NCI-H774 (cell line): Measurements from ENCODE around the gene TRIL.

ENCODE experiments used
- DNase-seq: peaks from one replicate; lab custom pipeline; 2025; lab: John Stamatoyannopoulos, UW

The TRIL gene, protein sequence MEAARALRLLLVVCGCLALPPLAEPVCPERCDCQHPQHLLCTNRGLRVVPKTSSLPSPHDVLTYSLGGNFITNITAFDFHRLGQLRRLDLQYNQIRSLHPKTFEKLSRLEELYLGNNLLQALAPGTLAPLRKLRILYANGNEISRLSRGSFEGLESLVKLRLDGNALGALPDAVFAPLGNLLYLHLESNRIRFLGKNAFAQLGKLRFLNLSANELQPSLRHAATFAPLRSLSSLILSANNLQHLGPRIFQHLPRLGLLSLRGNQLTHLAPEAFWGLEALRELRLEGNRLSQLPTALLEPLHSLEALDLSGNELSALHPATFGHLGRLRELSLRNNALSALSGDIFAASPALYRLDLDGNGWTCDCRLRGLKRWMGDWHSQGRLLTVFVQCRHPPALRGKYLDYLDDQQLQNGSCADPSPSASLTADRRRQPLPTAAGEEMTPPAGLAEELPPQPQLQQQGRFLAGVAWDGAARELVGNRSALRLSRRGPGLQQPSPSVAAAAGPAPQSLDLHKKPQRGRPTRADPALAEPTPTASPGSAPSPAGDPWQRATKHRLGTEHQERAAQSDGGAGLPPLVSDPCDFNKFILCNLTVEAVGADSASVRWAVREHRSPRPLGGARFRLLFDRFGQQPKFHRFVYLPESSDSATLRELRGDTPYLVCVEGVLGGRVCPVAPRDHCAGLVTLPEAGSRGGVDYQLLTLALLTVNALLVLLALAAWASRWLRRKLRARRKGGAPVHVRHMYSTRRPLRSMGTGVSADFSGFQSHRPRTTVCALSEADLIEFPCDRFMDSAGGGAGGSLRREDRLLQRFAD

DNA sequence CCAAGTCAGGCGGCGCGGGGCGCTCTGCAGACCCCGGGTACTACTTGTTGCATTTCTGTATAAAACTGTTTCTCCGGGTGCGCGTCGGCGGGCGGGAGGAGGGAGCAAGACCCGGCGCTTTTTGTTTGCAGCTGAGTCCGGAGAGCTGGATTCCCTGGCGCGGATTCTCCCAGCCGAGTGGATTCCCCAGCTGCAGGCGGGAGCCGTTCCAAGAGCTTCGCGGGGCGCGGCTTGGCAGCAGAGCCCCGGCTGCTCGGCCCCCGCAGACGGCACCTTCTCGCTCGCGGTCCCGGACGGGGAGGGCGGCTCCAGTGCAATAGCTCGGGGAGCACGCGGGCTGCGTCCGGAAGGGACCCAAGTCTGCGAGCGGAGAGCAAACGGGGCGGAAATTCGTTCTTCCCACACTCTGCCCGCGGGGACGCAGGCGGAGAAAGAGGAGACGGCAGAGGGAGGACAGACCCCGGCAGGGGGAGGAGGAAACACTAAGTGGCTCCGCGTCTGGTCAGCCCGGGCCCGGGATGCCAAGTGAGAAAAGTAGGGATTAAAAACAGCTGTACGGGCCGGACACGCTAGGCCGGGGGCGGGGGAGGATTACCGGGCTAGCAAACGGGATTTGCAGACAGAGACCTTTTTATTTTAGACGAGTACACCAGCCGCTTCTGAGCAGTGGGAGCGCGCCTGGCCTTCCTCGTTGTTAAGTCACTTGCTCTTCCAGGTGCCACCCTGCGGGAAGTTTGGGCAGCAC is at the start of gene TRIL:
TSS of gene TRIL (minus strand) at position 96 of the 745 bp plus-strand sequence. CDS start 284 bp downstream, outside the sequence.
- DNase-seq: peak; percentile 20

DNA sequence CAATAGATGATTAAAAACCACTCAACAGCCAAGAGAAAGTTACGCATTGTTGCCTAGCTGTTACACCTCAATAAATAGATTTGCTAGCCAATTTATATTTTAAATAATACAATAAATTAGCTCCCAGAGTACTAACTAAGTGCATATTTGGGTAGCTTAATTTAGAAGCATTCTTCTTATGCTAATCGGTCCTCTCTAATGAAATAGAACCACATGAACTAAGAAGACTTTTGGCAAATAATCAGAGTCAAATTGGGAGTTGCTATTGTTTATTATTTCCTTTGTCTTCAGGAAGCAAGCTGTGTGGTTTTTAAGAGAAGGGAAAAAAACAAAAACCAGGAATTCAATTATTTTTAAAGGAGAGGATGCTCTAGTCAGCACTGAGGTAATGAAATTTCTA is 49.0 kb upstream of the TRIL start:
- no peak for DNase-seq

DNA sequence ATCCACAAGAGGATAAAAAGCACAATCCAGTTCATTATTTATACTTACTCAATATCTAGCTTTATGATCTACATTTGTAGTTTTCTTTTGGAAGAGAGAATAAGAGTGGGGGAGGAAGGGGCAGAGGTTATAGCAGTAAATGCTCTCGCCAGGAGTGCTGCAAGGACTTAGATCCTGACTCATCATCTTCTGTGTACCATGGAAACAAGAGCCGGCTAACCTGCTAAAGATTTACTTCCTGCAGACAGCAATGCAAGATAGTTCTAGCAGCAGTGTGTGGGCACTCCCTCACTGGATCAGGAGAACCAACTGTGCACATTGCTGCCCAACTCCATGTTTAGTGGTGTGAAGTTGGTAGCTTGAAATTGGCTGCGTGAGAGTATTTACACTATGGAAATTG is 47.7 kb upstream of the TRIL start:
- no peak for DNase-seq

DNA sequence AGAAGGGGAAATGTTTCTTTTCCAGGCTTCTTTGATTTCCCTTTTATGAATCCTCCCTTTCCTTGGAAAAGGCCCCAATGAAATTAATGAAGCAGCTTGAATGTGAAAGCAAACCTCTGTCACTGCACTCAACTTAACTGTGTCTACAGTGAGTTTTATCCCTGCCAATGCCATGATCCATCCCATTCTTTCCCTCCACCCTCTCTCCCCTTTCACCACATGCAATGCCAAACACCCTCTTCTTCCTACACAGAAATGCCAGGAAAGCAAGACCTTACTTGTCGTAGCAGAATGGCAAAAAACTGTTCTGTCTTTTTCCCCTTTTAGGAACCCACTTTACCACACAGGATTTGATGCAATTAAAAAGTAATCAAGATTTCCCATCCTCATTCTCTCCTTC is 47.3 kb upstream of the TRIL start:
- DNase-seq: no peak

DNA sequence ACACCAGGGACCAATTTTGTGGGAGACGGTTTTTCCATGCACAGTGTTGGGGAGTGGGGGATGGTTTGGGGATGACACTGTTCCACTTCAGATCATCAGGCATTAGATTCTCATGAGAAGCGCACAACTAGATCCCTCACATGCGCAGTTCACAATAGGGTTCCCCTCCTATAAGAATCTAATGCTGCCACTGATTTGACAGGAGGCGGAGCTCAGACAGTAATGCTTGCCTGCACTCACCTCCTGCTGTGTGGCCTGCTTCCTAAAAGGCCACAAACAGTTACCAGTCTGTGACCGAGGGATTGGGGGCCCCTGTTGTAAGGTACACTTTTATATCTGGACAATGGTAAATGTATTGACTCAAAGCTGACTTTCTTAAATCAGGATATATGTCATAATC is 45.6 kb upstream of the TRIL start:
- no peak for DNase-seq

DNA sequence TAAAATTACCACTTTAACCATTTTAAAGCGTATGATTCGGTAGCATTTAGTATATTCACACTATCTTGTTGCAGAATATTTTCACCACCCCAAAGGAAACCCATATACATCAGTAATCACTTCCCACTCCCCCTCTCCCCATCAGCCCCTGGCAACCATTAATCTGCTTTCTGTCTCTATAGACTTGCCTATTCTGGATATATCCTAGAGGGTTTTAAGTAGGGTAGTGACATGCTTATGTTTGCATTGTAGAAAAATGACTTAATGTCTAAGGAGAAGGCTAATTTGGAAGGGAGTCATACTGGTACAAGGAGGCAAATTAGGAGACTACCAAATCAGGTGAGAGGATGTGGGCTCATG is 42.6 kb upstream of the TRIL start:
- DNase-seq: no peak

DNA sequence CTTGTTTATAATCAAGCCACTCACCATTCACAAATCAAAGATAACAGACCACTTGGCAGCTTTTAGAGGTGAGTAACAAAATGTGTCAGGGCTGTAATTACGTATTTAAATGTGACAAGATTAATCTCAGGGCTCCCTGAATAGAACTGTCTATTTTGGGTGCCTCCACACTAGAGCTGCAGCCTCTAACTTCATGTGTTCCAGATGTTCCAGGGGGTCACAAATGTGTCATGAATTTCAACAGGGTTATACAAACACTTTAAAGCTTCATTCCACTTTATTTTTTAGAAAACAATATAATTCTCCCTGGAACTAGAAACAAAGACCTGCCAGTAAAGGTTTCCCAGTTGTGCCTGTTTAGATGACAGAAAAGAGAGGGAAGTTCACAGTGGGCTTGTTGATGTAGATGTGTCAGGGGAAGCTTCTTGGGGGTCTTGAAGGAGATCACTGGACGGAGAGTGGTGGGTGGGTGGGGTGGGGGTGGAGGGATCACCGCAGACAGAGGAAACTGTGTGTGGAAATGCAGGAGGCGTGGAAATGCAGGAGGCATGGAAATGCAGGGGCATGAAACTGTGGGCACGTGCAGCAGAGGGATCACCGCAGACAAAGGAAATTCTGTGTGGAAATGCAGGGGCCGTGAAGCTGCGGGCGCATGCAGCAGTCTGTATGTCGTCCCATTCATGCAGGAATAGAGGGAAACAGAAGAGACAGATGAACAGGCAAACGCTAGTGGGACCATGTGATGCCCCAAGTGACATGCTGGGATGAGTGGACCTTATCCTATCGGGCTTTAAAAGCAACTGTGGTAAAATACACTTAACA is 42.0 kb upstream of the TRIL start:
- no peak for DNase-seq

DNA sequence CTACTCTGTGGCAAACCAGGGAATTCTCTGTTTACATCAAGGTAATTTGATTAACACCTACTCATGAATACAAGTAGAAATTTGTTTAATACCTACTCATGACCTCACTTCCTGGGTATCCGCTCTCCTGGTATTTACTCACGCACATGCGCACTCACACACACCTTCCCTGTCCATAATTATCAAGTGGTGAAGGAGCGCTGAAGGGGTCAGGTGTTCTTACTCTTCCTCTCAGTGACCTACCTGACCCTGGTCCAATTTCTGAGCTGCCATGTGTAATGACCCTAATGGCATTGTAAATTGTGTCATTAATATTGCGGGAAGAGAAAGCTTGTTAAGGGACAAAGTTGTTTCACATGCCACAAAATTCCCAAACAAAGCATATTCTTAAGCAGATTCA is 41.3 kb upstream of the TRIL start:
- DNase-seq: no peak

DNA sequence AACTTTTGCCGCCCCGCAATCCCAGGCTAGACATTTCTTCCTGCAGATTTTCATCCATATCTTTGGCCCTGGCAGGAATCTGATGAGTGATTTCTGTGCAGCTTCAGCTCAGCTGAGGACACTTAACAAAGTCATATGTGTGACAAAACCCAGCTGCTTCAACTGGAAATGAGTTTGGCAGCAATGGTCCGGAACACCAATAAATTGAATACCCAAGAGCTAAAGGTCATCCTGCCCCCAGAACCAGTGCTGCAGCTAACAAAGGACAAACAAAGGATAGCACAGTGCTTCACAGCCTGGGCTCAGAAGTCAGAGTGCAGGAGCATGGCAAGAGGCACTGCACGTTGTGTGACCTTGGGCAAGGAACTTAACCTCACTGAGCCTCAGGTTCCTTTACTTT is 40.0 kb upstream of the TRIL start:
- DNase-seq: no peak

DNA sequence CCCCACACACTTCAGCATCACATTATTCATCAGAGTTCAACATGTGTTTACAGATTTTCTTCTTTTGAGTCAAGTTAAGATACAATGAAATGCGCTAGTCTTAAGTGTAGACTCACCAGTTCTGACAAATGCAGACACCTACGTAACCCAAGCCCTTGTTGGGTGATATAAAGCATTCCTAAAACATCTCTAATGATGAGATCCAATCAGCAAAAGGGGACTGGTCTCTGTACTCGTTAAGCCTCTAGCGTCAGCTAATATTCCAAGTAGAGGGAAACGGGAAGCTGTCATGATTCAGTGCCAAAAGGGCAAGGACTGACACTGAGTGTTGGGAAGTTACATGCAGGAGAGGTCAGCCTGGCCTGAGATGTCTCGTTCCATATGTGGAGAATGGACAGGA is 38.7 kb upstream of the TRIL start:
- no peak for DNase-seq

DNA sequence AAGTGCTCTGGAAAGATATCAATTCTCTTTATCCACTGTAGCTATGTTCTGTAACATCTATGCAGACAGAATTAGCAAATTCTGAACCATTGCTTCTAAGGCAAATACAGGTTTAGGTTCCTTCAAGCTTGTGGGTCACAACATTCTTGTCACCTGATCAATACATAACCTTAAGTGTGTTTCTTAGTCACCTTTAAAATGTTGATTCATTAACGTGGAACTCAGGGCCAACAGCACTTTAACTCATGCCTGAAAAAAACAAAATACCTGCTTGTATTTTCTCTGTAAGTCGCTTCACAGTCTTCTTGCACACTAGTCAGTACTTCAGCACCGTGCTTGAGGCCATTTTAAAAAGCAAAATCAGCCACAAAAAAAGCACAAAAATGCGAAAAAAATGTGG is 35.2 kb upstream of the TRIL start:
- DNase-seq: no peak

DNA sequence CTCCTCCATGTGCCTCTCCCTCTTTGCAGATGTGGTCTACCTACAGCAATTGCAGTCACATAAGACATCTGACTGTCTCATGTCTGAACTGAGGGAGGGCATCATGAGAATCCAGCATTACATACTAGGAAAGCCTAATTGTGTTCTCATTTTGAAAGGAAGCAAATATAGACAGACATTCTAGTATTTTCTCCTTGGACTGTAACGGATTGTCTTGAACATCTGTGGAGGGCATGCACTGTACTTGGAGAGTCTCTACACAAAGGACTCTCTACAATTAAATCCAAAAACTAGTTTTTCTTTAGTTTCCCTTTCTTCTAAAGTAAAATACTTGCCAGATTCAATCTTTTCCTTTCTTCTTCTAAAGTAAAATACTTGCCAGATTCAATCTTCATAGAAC is 34.7 kb upstream of the TRIL start:
- DNase-seq: no peak

DNA sequence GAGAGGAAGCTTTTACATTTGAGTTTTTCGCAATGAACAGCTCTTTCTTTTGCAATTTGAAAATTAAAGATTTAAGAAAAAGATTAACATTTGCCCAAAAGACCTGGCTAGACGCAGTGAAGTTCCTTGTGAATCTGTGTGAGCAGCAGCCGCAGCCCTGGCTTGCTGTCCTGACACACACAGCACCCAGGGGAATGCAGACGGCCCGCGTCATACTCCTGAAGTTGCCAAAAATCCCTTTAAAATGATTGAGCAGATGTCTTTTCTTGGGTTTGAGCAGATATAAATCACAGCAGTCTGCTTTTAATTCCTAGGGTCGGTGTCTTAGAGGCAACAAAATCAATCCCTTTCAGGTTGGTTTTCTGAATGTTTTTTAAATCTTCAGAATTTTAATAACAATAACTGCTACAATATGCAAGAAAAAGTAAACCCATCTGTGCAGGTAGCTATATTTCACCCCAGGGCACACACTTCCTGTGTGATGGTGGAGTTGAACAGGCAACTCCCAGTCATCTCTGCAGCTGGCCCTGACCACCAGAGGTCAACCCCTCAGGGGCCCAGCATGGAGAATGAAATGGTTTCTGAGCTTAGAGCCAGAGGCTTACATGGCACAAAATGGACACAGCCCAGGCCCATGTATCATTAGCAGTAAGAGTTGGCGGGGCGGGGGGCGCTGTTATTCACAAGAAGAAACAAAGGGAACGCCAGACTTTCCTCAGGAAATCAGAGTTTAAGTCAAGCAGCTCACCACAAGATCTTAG is 32.2 kb upstream of the TRIL start:
- DNase-seq: no peak

DNA sequence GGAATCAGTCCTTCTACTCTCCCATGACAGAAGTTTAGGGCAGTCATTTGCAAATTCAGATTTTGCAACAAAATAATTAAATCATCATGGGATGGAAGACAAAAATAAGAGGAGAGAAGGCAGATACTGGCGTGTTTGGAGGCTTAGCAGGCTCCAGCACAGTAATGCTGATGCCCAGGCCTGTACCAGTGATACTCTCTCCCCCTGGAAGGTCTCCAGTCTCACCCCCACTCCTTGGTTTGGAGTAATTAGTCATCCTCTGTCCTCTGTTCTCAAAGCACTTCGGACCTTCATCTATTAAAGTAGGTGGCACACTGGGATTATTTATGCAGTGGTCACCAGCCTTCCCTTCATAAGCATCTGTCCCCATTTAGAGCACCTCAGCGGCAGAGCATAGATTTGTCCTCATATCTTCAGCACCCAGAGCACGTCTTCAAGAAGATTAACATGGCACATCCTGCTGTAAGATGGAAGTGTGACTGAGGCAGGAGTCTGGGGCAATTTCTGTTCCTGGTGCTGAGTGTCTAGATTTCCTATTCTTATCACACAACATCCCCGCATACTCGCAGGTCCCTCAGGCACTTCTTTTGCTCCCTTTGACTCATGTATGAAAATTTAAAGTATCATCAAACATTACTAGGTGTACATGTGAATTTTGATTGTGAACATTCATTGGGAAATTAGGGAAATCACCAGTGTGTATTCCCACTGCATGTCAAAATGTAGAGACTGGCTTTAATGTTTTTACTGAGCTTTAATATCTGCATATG is 31.3 kb upstream of the TRIL start:
- no peak for DNase-seq

DNA sequence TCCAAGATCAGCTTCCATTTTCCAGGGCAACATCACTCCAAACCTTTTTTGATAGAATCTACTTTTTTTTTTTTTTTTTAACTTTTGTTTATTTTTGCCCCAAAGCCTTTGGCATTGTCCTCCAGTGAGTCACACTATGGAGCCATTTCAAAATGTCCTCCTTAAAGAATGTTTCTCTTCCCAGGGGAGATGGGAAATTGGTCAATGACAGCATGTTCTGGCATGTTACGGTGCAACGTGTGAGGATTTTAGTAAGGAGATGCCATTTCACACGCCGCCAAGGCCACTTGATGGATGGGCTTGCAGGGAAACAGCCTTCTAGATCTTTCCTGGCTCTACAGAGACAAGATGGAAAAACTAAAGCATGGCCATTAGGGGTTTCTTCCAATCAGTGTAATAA is 30.7 kb upstream of the TRIL start:
- DNase-seq: no peak

DNA sequence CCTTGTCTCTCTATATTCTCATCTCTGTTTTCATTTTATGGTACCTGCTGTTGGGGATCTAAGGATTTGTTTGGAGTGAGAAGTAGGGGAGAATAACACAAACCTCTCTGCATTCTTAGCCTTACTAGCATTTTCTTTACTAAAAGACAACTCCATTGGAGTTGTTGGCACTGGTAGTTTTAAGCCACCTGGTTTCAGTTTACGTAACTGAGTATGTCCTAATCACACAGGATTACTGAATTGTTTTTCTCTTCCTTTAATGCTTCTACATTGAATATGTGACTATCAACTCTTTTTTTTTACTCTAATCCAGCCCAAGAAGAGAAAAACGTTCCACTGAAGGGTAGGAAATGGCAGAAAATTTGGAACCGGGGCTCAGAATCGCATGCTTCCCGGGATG is 30.0 kb upstream of the TRIL start:
- DNase-seq: no peak

DNA sequence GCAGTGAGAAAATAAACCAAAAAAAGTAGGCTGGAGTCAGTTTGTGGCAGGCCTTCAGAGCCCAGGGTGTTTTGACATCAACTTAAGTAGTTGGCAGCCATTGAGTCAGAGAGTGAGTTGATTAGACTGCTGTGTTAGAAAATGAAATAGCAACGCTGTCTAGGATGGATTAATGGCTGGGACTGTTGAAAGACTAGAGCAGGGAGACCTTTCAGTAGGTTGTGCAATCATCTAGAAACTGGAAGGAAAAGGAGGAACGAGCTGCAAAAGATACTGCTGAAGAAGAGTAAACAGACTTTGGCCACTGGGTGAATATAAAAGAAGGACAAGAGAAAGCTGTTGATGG is 28.6 kb upstream of the TRIL start:
- DNase-seq: no peak

DNA sequence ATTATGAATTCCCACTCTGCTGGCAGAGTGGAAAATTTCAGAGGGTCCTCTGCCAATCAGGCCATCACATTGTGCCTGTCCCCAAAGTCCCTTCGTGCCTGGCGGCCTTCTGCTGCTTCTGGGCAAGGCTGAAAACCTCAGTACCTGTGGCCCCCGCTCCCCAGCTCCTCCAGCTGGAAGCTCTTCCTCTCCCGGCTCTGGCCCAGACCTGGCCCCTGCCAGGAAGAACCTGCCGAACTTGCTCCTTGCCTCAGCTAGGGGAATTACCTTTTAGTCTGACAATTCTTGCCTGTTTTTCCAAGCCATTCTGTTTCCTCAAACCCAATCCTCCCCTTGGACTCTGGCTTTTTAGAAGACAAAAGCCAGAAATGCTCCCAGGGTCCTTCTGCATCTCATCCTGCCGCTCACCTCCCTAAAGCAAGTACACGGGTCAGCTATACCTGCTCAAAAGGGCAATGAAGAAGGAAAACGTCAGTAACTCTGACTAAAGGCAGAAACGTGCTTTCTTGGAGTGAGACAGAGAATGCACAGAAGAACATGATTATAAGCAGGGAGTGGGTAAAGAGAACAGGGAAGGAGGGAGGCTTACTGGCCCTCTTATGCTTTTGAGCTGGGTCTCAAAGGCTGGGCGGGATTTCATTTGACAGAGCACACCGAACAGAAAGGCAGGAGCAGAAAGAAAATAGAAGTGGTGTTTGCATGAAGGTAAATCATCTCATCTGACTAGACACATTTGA is 28.1 kb upstream of the TRIL start:
- no peak for DNase-seq

DNA sequence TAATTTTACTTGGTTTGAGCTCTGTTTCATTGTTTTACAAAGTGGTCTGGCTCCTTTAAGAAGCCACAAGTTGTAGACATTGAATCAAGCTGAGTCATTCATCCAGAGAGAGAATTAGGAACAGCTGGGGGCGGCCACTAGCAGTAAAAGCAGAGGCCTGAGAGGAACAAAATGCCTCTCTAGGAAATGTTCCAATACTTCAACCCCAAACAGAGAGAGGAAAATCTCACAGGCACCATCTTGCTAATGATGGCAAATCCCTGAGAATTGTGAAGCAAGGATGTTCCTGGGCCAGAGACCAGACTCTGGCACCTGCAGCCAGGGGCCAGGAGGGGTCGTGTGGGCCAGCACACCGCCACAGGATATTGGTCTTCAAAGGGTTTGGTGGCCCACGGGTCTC is 26.5 kb upstream of the TRIL start:
- DNase-seq: no peak

DNA sequence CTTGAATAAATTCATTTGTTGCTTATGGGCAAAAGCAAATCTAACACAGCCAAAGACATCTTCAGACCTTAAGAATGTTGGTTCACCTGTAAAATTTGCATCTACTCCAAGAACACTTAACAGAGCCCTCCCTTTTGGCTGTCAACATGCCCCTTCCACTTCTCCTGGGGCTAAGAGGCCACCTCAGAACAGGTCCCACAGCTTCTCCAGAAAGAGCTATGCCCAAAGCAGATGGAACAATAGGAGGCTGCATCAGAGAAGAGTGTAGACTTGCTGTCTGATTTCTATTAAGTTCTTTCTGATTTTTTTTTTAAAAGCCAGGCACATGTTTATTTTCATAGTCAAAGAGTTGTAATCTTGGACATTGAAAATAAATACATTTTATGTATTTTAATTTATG is 26.1 kb upstream of the TRIL start:
- DNase-seq: no peak
